NCI-H187 (cell line): Measurements from ENCODE around the gene SOS2.
"Not testable (repeated sequence)": the region's sequence is repeated elsewhere in the genome, so short reads cannot be mapped to it uniquely, and the experiment has no call there.

Source experiments
- DNase-seq, 2 experiments: peaks; one replicate each; lab custom pipeline; 2025; lab: John Stamatoyannopoulos, UW

Gene SOS2

GRCh38 chr14:50225974-50226297, 5.4 kb downstream of the SOS2 start:
- no peak for DNase-seq

GRCh38 chr14:50225067-50225973, 6.1 kb downstream of the SOS2 start:
- no peak for DNase-seq

DNA sequence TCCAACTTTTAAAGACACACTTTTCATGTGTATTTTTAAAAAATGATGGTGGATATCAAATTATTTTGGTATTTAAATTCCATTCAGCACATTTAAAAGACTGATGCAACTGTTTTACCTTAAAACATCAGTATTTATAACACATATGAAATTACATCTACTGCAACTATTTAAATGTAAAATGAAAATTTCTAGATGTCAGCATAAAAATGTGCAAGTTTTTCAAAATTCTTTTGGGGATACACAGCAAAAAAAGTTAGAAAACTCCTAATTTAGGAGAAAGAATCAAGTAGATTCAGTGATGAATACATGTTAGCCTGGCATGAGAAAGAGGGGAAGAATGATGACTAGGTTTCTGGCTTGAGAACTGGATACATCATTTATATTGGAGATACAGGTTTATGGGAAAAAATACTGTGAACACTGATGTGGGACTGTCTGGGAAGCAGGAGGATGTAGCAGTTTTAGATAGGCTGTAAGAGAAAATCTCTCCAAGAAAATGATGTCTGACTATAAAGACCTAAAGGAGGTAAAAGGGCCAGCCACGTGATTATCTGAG, 9.2 kb downstream of the SOS2 start:
- DNase-seq, result no peak

DNA sequence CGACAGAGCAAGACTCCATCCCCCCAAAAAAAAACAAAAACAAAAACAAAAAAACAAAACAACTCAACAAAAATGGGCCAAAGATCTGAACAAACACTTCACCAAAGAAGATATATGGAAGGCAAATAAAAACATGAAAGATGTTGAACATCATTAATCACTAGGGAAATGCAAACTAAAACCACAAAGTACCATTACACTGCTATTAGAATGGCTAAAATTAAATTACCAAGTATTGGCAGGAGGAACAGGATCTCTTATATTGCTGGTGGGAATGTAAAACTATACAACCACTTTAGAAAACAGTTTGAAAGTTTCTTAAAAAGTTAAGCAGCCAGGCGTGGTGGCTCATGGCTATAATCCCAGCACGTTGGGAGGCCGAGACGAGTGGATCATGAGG, 12.9 kb downstream of the SOS2 start:
- DNase-seq, result no peak

GRCh38 chr14:50215416-50215815, 16.0 kb downstream of the SOS2 start:
- no peak for DNase-seq

- DNase-seq, result no peak
Measured at GRCh38 chr14:50213795-50214194, 17.6 kb downstream of the SOS2 start.

GRCh38 chr14:50212726-50213125, 18.7 kb downstream of the SOS2 start:
- DNase-seq, result no peak

DNA sequence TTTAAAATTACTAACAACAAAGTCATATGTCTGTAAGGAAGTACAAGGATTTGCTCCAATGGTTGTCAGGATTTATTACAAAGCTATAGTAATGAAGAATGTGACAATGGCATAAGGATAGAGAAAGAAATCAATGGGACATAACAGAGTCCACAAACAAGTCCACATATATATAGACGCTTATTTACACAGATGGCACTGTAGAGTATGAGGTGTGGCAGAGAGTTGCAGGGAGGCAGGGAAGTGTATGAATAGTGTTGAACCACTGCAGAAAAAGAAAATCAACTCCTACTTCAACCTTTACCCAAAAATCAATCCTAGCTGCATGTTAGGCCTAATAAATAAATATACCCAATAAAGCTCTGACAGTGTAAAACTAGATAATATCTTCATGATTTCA, 21.3 kb downstream of the SOS2 start:
- DNase-seq, result no peak

GRCh38 chr14:50198499-50198898, 32.9 kb downstream of the SOS2 start:
- no peak for DNase-seq

- DNase-seq, result no peak
Measured at GRCh38 chr14:50191499-50191898, 39.9 kb downstream of the SOS2 start.

DNA sequence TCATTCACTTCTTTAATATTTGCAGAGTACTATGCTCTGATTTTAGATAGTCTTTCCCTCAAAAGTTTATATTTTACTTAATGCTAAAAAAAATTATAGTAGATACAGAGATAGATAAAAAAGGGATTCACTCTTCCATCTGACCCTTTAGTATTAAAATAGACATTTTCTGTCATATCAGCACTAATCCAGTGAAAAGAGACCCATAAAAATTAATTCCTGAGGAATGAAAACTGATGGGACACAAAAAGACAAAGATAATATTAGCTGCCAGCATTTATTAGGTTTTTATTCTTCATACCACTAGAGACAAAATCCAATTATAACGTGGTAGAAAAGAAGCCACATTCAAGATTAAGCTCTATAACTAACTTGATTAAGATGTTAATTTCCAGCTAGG, 45.3 kb downstream of the SOS2 start:
- DNase-seq, result no peak

DNA sequence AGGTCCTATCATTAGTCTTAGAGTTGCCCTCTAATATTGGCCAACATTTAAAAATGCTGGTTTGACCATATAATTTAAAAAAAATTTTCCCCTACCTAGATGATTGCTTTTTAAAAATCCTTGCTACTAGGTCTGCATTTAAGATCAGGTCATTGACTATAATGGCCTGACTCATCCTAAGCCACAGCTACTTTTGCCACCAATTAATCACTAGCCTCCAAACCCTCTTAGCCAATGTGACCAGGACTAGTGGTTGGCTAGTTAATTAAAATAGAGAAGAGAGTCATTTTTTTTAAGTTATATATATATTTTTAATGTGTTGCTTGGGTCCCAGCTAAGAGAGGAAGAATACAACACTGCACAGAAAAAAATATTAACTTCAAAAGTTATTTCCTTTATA, 57.5 kb downstream of the SOS2 start:
- no peak for DNase-seq

DNA sequence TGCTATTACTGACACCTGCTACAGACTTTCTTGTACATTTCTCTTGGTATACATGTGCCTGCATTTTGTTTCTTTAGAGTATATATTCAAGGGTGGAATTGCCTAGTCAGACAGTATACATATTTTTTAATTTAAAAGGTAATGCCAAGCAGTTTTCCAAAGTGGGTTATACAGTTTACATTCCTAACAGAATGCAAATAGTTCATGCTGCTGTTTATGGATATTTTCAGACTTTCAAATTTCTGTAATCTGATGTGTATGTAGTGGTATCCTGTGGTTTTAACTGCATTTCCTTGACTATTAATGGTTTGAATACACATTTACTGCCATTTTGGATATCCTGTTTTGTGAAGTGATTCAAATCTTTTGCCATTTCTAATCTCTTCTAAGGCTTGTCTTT, 59.5 kb downstream of the SOS2 start:
- no peak for DNase-seq

DNA sequence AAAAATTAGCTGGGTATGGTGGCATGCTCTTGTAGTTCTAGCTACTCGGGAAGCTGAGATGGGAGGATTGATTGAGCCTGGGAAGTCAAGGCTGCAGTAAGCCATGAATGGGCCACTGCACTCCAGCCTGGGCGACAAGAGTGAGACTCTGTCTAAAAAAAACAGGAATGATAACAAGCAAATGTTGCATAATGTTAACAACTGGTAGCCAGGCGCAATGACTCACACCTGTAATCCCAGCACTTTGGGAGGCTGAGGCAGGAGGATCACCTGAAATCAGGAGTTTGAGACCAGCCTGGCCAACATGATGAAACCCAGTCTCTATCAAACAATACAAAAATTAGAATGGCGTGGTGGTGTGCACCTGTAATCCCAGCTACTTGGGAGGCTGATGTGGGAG, 64.0 kb downstream of the SOS2 start:
- not testable (repeated sequence) for DNase-seq

DNA sequence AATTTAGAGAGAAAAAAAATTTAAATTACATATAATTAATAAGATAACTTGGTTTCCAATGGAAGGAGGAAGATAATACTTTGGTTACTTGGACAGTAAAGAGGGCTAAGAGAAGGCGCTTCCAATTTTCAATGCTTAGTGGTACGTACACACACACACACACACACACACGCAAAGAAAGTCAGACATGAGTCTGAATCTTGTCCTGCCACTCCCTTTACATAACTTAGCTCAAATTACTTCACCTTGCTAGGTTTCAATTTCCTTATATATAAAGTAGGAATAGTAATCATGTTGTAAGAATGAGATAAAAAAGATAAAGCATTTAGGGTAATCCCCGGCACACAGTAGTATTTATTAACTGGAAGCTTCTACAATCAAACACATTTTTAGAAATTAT, 75.3 kb downstream of the SOS2 start:
- no peak for DNase-seq

DNA sequence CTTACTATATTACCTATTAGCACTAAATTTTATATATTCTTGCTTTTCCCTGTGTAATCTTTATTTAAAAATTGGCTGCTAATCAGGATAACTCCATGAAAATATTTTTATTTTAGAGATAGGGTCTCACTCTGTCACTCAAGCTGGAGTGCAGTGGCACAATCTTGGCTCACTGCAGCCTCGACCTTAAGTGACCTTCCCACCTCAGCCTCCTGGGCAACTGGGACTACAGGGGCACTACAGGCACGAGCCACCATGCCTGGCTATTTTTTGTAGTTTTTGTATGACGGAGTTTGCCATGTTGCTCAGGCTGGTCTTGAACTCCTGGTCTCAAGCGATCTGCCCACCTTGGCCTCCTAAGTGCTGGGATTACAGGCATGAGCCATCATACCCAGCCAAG, 82.6 kb downstream of the SOS2 start:
- no peak for DNase-seq

GRCh38 chr14:50139192-50139591, 92.2 kb downstream of the SOS2 start:
- no peak for DNase-seq

DNA sequence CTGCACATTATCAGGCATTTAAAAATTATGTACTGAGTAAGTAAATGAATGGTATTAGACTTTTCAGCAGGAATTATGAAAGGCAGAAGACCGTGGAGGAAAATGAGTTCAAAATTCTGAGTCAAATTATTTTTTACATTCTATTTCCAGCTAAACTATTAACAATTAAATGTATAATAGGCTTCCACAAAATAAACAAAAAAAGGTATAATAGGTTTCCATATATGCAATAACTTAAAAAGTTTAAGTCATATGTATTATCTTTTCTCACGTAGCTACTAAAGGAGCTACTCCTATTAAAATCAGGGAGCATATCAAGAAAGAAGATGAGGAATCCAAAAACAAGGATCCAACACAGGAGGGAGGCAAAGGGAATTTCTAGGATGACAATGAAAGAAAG, 103.6 kb downstream of the SOS2 start:
- DNase-seq, result no peak

- DNase-seq, result no peak
Measured at GRCh38 chr14:50123062-50123461, 108.3 kb downstream of the SOS2 start.

GRCh38 chr14:50122291-50122690, 109.1 kb downstream of the SOS2 start:
- no peak for DNase-seq

GRCh38 chr14:50121486-50121885, 109.9 kb downstream of the SOS2 start:
- DNase-seq, result no peak

DNA sequence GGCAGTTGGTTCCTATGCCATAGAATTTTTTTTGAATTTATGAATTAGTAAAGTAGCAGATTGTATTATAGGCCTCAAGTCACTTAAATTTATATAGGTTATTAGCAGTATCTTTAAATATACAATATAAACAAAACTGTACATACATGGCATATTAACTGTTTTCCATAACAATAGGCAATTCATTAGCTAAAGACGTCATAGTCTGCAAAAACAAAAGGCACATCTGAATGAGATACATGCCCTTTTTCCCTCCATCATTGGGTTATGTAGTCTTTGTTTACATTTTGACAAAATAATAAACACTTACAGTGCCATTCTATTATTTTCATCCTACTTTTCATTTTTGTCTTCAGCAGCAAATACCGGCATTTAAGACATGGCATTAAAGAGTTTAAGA, 113.9 kb downstream of the SOS2 start:
- no peak for DNase-seq

- no peak for DNase-seq
Measured at GRCh38 chr14:50116966-50117365, 114.4 kb downstream of the SOS2 start.
